PC-3 (cell line): ENCODE data around the gene NEGR1.

Source experiments
- CTCF ChIP-seq: fragments of 300-600 bp; sonication (generic); conservative IDR thresholded peaks from 2 replicates; pipeline ENCODE4 v1.5.1; 2017; ENCODE audit warnings: antibody characterized with exemption, low read depth, mild to moderate bottlenecking, low read length
- EZH2 ChIP-seq: fragments of 300-600 bp; sonication (generic); IDR thresholded peaks from one replicate; pipeline ENCODE4 v1.6.1; 2017; ENCODE audit warnings: antibody characterized with exemption, mild to moderate bottlenecking, low read length; ENCODE audit not compliant: unreplicated experiment

GRCh38 chr1:71510725-71511124 is 771.6 kb downstream of the NEGR1 start:
- TF ChIP-seq CTCF: no peak
- no peak for TF ChIP-seq EZH2
